Endothelial cell of umbilical vein (primary cell): ENCODE results near the gene SH3YL1. TPM values are rescaled to one million over a fixed set of nuclear protein-coding genes. Genes with fewer than 3 reads are reported as not detected.

ENCODE experiments used
- BruUV-seq: library from RNA; stranded (reverse); fragments of 400-500 nt; replicated peaks from 2 replicates; lab custom pipeline; 2021; lab: Mats Ljungman, UMichigan
- CTCF ChIA-PET: fragments of 300-600, 350-600 bp; sonication (Branson Sonifier 250); formaldehyde crosslinking; loops from one replicate; lab custom pipeline; 2021; ENCODE audit warnings: antibody characterized with exemption, inconsistent platforms; lab: Charles Lee
- POLR2A ChIA-PET: fragments of 300-600, 350-600 bp; sonication (Branson Sonifier 250); formaldehyde crosslinking; loops from one replicate; lab custom pipeline; 2021; ENCODE audit warnings: antibody characterized with exemption, inconsistent platforms; lab: Charles Lee
- DNase-seq: peaks from one replicate; pipeline ENCODE4 v3.0.0-alpha.2; 2011; ENCODE audit warnings: low read depth, low spot score
- FAIRE-seq: peaks from 2 replicates; lab custom pipeline; 2011; peaks lifted over from hg19 to GRCh38; lab: Jason Lieb, UNC
- H2AFZ ChIP-seq: 2 replicates; pipeline ENCODE4 v1.6.0; 2012; ENCODE audit warnings: low read depth, low read length, control low read depth, inconsistent platforms
- H3K27ac ChIP-seq: 2 replicates; pipeline ENCODE4 v1.5.1; 2011; ENCODE audit warnings: low read depth, mild to moderate bottlenecking, control low read depth, low read length, moderate library complexity; ENCODE audit not compliant: insufficient read depth
- H3K27me3 ChIP-seq, 2 experiments: 2 replicates each; pipeline versions ENCODE4 v1.6.0 to v1.6.1; 2011; ENCODE audit warnings: low read length in 2 of 2, mixed read lengths in 1 of 2; ENCODE audit not compliant: control insufficient read depth in 2 of 2, insufficient read depth in 2 of 2
- H3K36me3 ChIP-seq, 2 experiments: 2 replicates in 1 of 2; 3 replicates in 1 of 2; pipeline ENCODE4 v1.5.1; 2011; ENCODE audit warnings: low read length in 2 of 2, mild to moderate bottlenecking in 1 of 2, moderate library complexity in 1 of 2; ENCODE audit not compliant: control insufficient read depth in 2 of 2, insufficient read depth in 2 of 2; ENCODE audit errors: extremely low read depth in 1 of 2
- H3K4me1 ChIP-seq: 3 replicates; pipeline ENCODE4 v1.5.1; 2011; ENCODE audit warnings: mild to moderate bottlenecking, low read length; ENCODE audit not compliant: control insufficient read depth, insufficient read depth; ENCODE audit errors: extremely low read depth
- H3K4me2 ChIP-seq: 2 replicates; pipeline ENCODE4 v1.6.1; 2011; ENCODE audit warnings: low read length, control low read depth, mixed read lengths; ENCODE audit not compliant: insufficient read depth
- H3K4me3 ChIP-seq, 3 experiments: fragments of 200-600 bp in 1 of 3; sonication (generic), shearing (Covaris generic) in 1 of 3; replicated peaks in 1 of 3; 2 replicates each; pipeline ENCODE4 v1.5.1; 2011 to 2016; ENCODE audit warnings: control low read depth in 3 of 3, low read length in 3 of 3, mild to moderate bottlenecking in 2 of 3, inconsistent platforms in 1 of 3, low read depth in 1 of 3, moderate library complexity in 1 of 3; ENCODE audit not compliant: insufficient read depth in 1 of 3
- H3K79me2 ChIP-seq: 2 replicates; pipeline ENCODE4 v1.6.0; 2012; ENCODE audit warnings: low read length, inconsistent platforms; ENCODE audit not compliant: control insufficient read depth, insufficient read depth
- H3K9ac ChIP-seq: replicated peaks from 2 replicates; pipeline ENCODE3; 2011; ENCODE audit warnings: low read length, control low read depth; ENCODE audit not compliant: insufficient read depth; ENCODE audit errors: extremely low read depth
- H3K9me1 ChIP-seq: replicated peaks from 3 replicates; pipeline ENCODE4 v1.6.0; 2011; ENCODE audit warnings: mild to moderate bottlenecking, low read length; ENCODE audit not compliant: control insufficient read depth, insufficient read depth; ENCODE audit errors: extremely low read depth
- H3K9me3 ChIP-seq: replicated peaks from 2 replicates; pipeline ENCODE4 v1.5.1; 2012; ENCODE audit warnings: low read length, inconsistent platforms; ENCODE audit not compliant: control insufficient read depth, insufficient read depth
- H4K20me1 ChIP-seq: replicated peaks from 2 replicates; pipeline ENCODE3; 2011; ENCODE audit warnings: mild to moderate bottlenecking, low read length; ENCODE audit not compliant: control insufficient read depth, insufficient read depth; ENCODE audit errors: extremely low read depth
- EZH2 ChIP-seq: IDR thresholded peaks from 2 replicates; pipeline ENCODE4 v1.6.1; 2012; ENCODE audit warnings: borderline replicate concordance, low read depth, mild to moderate bottlenecking, moderate library complexity, low read length, inconsistent platforms; ENCODE audit not compliant: severe bottlenecking
- FOS ChIP-seq: IDR thresholded peaks from 2 replicates; pipeline ENCODE4 v1.6.1; 2011; ENCODE audit warnings: mild to moderate bottlenecking, low read length, moderate library complexity, borderline replicate concordance; ENCODE audit not compliant: insufficient read depth
- GATA2 ChIP-seq: IDR thresholded peaks from 2 replicates; pipeline ENCODE4 v1.7.0; 2011; ENCODE audit warnings: low read depth, mild to moderate bottlenecking, moderate library complexity, mixed read lengths, low read length; ENCODE audit not compliant: insufficient read length, insufficient read depth
- JUN ChIP-seq: IDR thresholded peaks from 2 replicates; pipeline ENCODE4 v1.6.1; 2011; ENCODE audit warnings: borderline replicate concordance, low read depth; ENCODE audit not compliant: insufficient read length, insufficient read depth
- MYC ChIP-seq: IDR thresholded peaks from one replicate; pipeline ENCODE4 v1.6.1; 2011; ENCODE audit warnings: mild to moderate bottlenecking, low read depth, low read length
- POLR2A ChIP-seq: IDR thresholded peaks from 2 replicates; pipeline ENCODE4 v1.6.1; 2012; ENCODE audit warnings: low read depth, mild to moderate bottlenecking, control low read depth, low read length
- POLR2AphosphoS5 ChIP-seq: IDR thresholded peaks from 2 replicates; pipeline ENCODE4 v1.6.1; 2012; ENCODE audit warnings: low read depth, mild to moderate bottlenecking, control low read depth, low read length, moderate library complexity; ENCODE audit not compliant: insufficient read depth
- dilution Hi-C: fragments of 300-500 bp; cut with MboI; formaldehyde crosslinking; loops from one replicate; pipeline ENCODE4 v1.15.0; 2019; ENCODE audit warnings: low sequenced_read_pairs; ENCODE audit not compliant: extremely low pct_ligation_motif_present
- intact Hi-C: fragments of 100-400 bp; cut with micrococcal nuclease; formaldehyde crosslinking; loops from one replicate; pipeline ENCODE4 v1.10.0; 2022
- polyA plus RNA-seq, 4 experiments: library from polyadenylated mRNA; depleted of rRNA in 3 of 4; stranded (reverse) in 3 of 4; unstranded in 1 of 4; fragments of >200 nt; gene quantifications; 2 replicates each; pipeline versions ENCODE4 v1.2.1 to v1.2.3, GENCODE V29; 2011 to 2012; ENCODE audit warnings: missing spikeins in 1 of 4
- total RNA-seq: library from RNA; stranded (reverse); gene quantifications from 2 replicates; pipeline ENCODE4 v1.2.3, GENCODE V29; 2021
- TF ChIP-seq, protein P1 (sequence below), 2 donors: IDR thresholded peaks; 1 replicate in 1 of 2; 2 replicates in 1 of 2; pipeline ENCODE4 v1.5.1; 2011; ENCODE audit warnings: low read length in 2 of 2, mild to moderate bottlenecking in 2 of 2, moderate library complexity in 2 of 2, control low read depth in 1 of 2, inconsistent platforms in 1 of 2, low read depth in 1 of 2; ENCODE audit not compliant: insufficient read depth in 1 of 2; ENCODE audit errors: extremely low read depth in 1 of 2
- TF ChIP-seq, protein P2 (sequence below): IDR thresholded peaks from 2 replicates; pipeline ENCODE4 v1.6.1; 2011; ENCODE audit not compliant: insufficient read depth, insufficient read length

Gene SH3YL1
- total and polyA plus RNA-seq, 2 donors (not counting 3 experiments of a cell fraction or from before 2014, with no cell fraction given): 12.5 to 22.4 TPM

DNA sequence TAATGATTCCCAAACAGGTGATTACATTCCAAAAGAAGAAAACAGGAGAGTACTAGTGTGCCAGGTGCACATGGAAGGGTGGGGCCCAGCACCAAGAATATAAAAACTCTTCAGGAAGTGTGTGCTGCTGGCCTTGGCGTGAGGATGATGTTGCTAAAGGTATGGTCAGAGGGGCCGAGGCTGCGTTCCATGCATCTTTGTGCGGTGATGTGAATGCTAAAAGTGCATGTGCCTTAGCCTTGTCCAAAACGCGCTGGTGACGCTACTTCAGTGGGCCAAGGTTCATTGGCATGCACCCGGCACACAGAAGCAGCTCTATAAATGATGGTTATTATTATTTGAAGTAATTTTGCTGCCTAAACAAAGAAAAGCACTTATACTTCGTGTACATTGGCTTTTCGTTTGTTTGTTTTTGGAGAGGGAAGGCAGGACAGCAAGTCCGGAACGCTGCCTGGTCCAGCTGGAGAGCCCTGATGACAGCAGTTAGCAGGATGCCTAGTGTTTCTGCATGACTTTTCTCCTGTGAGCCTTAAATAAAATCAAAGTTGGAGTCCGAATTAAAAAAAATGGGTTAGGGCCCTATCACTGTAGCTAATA lies 21.2 kb upstream of the SH3YL1 start:
- Histone ChIP-seq H4K20me1 (no peaks in the 10 kb centered on the region), H3K27me3 (peaks cover 10 to 34% of the 10 kb centered on the region in 2 experiments), H2AFZ (no peak overlapping the region), H3K9ac (no peak overlapping the region), H3K4me2 (no peak overlapping the region), H3K4me1 (peaks cover 3% of the 10 kb centered on the region), H3K9me1 (no peaks in the 10 kb centered on the region), H3K27ac (no peak overlapping the region), H3K79me2 (no peaks in the 10 kb centered on the region), H3K4me3 (no peak overlapping the region), H3K36me3 (peaks cover 3 to 4% of the 10 kb centered on the region in 2 experiments), H3K9me3 (no peaks in the 10 kb centered on the region)
- dilution Hi-C loops (no loop called here), intact Hi-C loops (no loop called here)
- FAIRE-seq: no peak
- ChIA-PET CTCF (interaction anchor here (1.2 kb wide), 1 partner anchor 383 kb away, joined by 3 read pairs; no protein-coding TSS in a partner anchor), POLR2A (no interaction called here)
- TF ChIP-seq, protein P1, sequence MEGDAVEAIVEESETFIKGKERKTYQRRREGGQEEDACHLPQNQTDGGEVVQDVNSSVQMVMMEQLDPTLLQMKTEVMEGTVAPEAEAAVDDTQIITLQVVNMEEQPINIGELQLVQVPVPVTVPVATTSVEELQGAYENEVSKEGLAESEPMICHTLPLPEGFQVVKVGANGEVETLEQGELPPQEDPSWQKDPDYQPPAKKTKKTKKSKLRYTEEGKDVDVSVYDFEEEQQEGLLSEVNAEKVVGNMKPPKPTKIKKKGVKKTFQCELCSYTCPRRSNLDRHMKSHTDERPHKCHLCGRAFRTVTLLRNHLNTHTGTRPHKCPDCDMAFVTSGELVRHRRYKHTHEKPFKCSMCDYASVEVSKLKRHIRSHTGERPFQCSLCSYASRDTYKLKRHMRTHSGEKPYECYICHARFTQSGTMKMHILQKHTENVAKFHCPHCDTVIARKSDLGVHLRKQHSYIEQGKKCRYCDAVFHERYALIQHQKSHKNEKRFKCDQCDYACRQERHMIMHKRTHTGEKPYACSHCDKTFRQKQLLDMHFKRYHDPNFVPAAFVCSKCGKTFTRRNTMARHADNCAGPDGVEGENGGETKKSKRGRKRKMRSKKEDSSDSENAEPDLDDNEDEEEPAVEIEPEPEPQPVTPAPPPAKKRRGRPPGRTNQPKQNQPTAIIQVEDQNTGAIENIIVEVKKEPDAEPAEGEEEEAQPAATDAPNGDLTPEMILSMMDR (IDR thresholded peaks at IDR 0.05; ENCODE audit: extremely low read depth in 1 of 2, insufficient read depth in 1 of 2, low read depth in 1 of 2, low read length in 2 of 2): no peak
- no peak for TF ChIP-seq FOS
- no peak for TF ChIP-seq MYC
- TF ChIP-seq, protein P2, sequence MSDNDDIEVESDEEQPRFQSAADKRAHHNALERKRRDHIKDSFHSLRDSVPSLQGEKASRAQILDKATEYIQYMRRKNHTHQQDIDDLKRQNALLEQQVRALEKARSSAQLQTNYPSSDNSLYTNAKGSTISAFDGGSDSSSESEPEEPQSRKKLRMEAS: no peak
- TF ChIP-seq POLR2AphosphoS5: no peak
- TF ChIP-seq POLR2A: no peak
- TF ChIP-seq GATA2: no peak
- no peak for TF ChIP-seq JUN
- no peak for TF ChIP-seq EZH2
- no TSS peak for BruUV-seq
- no peak for DNase-seq
